Measurements from ENCODE around the gene N4BP2L2. TPM values are rescaled to one million over a fixed set of nuclear protein-coding genes. Genes with fewer than 3 reads are reported as not detected.

N4BP2L2 gene
- total RNA-seq, 2 experiments from 2014 or later, result 171 TPM

GRCh38 chr13:32428581-32429432, 109.8 kb downstream of the N4BP2L2 start:
- Histone ChIP-seq H3K27ac (ENCODE audit: low read depth in 1 of 2, low read length in 2 of 2) (peak overlapping the region; percentile 91 to 94), H3K27me3 (ENCODE audit: control insufficient read depth in 1 of 2, insufficient read depth in 2 of 2, low read length in 2 of 2) (no peaks in the 10 kb centered on the region), H3K4me3 (ENCODE audit: low read length) (peak overlapping the region; percentile 79), H3K36me3 (ENCODE audit: insufficient read depth, low read length) (peaks cover 1% of the 10 kb centered on the region), H3K9me3 (ENCODE audit: control insufficient read depth in 1 of 2, insufficient read depth in 1 of 2, low read length in 2 of 2) (no peaks in the 10 kb centered on the region), H3K4me1 (ENCODE audit: insufficient read depth, low read length) (peaks cover 37% of the 10 kb centered on the region)
- ChIA-PET POLR2A (interaction anchor here (0.5 to 4.5 kb wide), 15 partner anchors 7 to 211 kb away, joined by 3 to 83 read pairs (median 5); partner anchors contain the start of genes BRCA2, N4BP2L2, PDS5B and ZAR1L), CTCF (interaction anchor here (0.9 to 2.3 kb wide), 4 partner anchors 48 to 1114 kb away, joined by 3 to 7 read pairs (median 4); partner anchors contain the start of gene PDS5B)
- ATAC-seq (ENCODE audit: poor library complexity) (no peak), DNase-seq (peak in 4 of 14 experiments; percentile 5 to 61 (median 37))
- Mint-ChIP-seq H3K9me3 (no peaks in the 10 kb centered on the region), H3K27ac (peak overlapping the region; percentile 96), H3K27me3 (no peaks in the 10 kb centered on the region), H3K4me3 (peak overlapping the region; percentile 96), H3K36me3 (ENCODE audit: low read depth) (peaks cover 38% of the 10 kb centered on the region), H3K4me1 (ENCODE audit: low read depth) (peaks cover 37% of the 10 kb centered on the region)
- TF ChIP-seq, protein P1, sequence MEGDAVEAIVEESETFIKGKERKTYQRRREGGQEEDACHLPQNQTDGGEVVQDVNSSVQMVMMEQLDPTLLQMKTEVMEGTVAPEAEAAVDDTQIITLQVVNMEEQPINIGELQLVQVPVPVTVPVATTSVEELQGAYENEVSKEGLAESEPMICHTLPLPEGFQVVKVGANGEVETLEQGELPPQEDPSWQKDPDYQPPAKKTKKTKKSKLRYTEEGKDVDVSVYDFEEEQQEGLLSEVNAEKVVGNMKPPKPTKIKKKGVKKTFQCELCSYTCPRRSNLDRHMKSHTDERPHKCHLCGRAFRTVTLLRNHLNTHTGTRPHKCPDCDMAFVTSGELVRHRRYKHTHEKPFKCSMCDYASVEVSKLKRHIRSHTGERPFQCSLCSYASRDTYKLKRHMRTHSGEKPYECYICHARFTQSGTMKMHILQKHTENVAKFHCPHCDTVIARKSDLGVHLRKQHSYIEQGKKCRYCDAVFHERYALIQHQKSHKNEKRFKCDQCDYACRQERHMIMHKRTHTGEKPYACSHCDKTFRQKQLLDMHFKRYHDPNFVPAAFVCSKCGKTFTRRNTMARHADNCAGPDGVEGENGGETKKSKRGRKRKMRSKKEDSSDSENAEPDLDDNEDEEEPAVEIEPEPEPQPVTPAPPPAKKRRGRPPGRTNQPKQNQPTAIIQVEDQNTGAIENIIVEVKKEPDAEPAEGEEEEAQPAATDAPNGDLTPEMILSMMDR (IDR thresholded peaks at IDR 0.05), result no peak
- intact Hi-C loops (cut with DNase I, micrococcal nuclease), result loop anchor here (2.0 to 10.0 kb wide), 5 partner anchors 108 to 1267 kb away; partner anchors contain the start of genes HSPH1 (in 2 of the 2), N4BP2L2 (in 1 of the 2) and PDS5B (in 1 of the 2)

- POLR2A ChIA-PET, result interaction anchor here (0.8 to 4.5 kb wide), 17 partner anchors 8 to 1115 kb away, joined by 3 to 83 read pairs (median 5); partner anchors contain the start of genes BRCA2, N4BP2L2, PDS5B and ZAR1L
- H3K9me3 Mint-ChIP-seq, result no peaks in the 10 kb centered on the region
- H3K27me3 Mint-ChIP-seq, result no peaks in the 10 kb centered on the region
- CTCF ChIA-PET, result interaction anchor here (1.5 to 2.3 kb wide), 2 partner anchors 158 to 1115 kb away, joined by 4 to 7 read pairs; partner anchors contain the start of gene PDS5B
- Histone ChIP-seq H3K36me3 (ENCODE audit: insufficient read depth, low read length) (peaks cover 6% of the 10 kb centered on the region), H3K4me3 (ENCODE audit: low read length) (peak within 1 kb of the TSS; percentile 79), H3K27ac (ENCODE audit: low read depth in 1 of 2, low read length in 2 of 2) (peak within 1 kb of the TSS; percentile 91 to 94), H3K4me1 (ENCODE audit: insufficient read depth, low read length) (peaks cover 40% of the 10 kb centered on the region), H3K9me3 (ENCODE audit: control insufficient read depth in 1 of 2, insufficient read depth in 1 of 2, low read length in 2 of 2) (no peaks in the 10 kb centered on the region), H3K27me3 (ENCODE audit: control insufficient read depth in 1 of 2, insufficient read depth in 2 of 2, low read length in 2 of 2) (no peaks in the 10 kb centered on the region)
- peaks cover 46% of the 10 kb centered on the region for H3K36me3 Mint-ChIP-seq (ENCODE audit: low read depth)
- TF ChIP-seq, protein P1 (IDR thresholded peaks at IDR 0.05), result no peak
- ATAC-seq (ENCODE audit: poor library complexity) (peak; percentile 73), DNase-seq (peak; percentile 58 to 94 (median 78))
- H3K27ac Mint-ChIP-seq, result peak within 1 kb of the TSS; percentile 96
- intact Hi-C loops (cut with DNase I, micrococcal nuclease), result loop anchor here (2.0 to 10.0 kb wide), 7 partner anchors 109 to 1266 kb away; partner anchors contain the start of genes HSPH1 (in 2 of the 2), N4BP2L2 (in 2 of the 2), BRCA2 (in 1 of the 2) and PDS5B (in 1 of the 2)
- peak within 1 kb of the TSS; percentile 96 for H3K4me3 Mint-ChIP-seq
- H3K4me1 Mint-ChIP-seq (ENCODE audit: low read depth), result peaks cover 45% of the 10 kb centered on the region
Observed at GRCh38 chr13:32427852-32428580, 110.6 kb downstream of the N4BP2L2 start, which contains the start of gene N4BP2L1. TSS of gene N4BP2L1 (minus strand) at chr13:32428130. CDS start at chr13:32428082, 48 bp downstream.
